Neural progenitor cell (in vitro differentiated cells): Measurements from ENCODE around the gene CHCHD6.

Experiments
- CTCF ChIP-seq: fragments of 200-600 bp; sonication (generic); IDR thresholded peaks from 2 replicates; pipeline ENCODE4 v1.5.1; 2017; ENCODE audit warnings: antibody characterized with exemption, mild to moderate bottlenecking
- EZH2 ChIP-seq: fragments of 200-600 bp; sonication (generic); IDR thresholded peaks from 2 replicates; pipeline ENCODE4 v1.6.1; 2017; ENCODE audit warnings: antibody characterized with exemption, mild to moderate bottlenecking, moderate library complexity

- TF ChIP-seq CTCF (no peak), EZH2 (no peak)
These were observed 38.0 kb downstream of the CHCHD6 start for GRCh38 chr3:126742057-126742456.
